T-helper 2 cell treated with Interferon-gamma antibody and Interleukin-4, amounts not matched to agents 100 ng/mL and 5 ng/mL, for 36 hours (primary cell): Measurements from ENCODE around the gene MDM1. TPM values are rescaled to one million over a fixed set of nuclear protein-coding genes. Genes with fewer than 3 reads are reported as not detected.

Source experiments
- intact Hi-C: fragments of 100-400 bp; cut with micrococcal nuclease; formaldehyde crosslinking; loops from one replicate; pipeline ENCODE4 v1.15.1; 2023
- total RNA-seq: library from RNA; stranded (reverse); gene quantifications from 2 replicates; pipeline ENCODE4 v1.2.3, GENCODE V29; 2022

The MDM1 gene
- total RNA-seq, 1 donor from 2014 or later = 19.1 TPM

DNA sequence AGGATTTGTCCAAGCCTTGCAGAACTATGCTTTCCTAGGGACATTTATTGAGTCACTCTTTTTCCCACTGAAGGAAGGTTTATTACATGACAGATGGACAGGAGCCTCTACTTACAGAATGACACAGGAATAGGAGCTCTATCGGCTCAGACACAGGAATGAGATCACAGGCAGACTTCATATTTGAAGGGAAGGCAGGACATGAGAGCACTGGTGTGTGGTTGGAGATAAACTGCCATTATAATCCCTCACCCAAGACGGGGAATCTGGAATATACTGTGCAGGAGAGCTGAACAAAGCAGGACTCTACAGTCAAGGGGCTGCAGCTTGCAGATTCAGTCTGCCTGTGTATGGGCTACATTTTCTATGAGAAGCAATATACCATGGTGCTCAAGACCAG lies 51.9 kb downstream of the MDM1 start:
- intact Hi-C loops = no loop called here

DNA sequence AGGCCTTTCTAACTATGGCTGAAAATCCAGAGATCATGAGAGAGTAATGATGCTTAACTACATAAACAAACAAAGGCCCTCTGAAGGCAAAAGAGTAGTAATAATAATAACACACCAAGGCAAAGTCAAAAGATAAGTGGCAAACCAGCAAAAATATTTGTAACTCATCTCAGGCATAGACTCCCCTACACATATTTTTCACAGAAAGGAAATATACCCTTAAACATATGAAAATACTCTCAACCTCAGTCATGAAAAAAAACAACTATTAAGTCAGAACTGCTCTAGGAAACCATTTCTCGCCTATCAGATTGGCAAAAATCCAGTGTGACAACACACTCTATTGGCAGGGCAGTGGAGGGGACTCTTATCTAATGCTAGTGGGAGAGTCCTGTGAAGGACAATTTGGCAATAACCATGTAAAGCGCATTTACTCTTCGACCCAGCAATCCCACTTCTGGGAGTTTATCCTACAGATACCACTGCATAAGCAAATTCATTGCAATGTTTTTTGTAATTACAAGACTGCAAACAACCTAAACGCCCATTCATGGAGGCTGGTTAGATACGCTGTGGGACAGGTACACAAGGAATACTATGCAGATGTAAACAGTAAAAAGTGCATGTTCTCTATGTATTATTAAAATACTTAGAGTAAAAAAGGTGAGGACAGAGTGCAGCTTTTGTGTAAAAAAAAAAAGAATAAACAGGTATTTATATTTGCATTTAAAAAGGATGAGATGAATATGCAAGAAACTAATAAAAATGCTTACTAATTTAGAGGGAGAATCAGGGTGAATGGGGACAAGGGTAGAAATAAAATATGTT lies 52.7 kb downstream of the MDM1 start:
- intact Hi-C loops = loop anchor here (5.0 kb wide), 1 partner anchor 37 kb away; no protein-coding TSS in a partner anchor

DNA sequence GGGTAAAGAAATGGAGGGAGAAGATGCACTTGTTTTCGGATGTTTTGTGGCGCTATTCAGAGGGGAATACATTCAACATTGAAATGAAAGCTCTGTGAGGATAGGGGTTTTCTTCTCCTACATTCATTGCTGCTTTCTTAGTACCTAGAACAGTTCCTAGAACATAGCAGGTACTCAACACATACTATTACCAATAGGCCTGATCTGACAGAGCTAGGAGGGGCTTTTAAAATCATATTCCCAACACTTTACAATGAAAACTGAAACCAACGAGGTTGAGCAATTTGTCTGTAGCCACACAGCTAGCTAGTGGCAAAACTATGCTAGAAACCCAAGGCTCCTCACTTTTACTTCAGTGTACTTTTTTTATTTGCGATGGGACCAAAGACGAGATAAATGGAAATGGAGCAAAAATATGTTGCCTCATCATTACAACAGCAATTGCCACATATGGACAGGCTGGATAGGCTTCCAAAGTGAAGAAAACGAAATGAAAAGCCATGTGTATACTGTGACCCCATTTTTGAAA lies 55.7 kb downstream of the MDM1 start:
- intact Hi-C loops = loop anchor here (5.0 kb wide), 1 partner anchor 34 kb away; no protein-coding TSS in a partner anchor

GRCh38 chr12:68272732-68273131 lies 59.4 kb downstream of the MDM1 start:
- intact Hi-C loops = no loop called here

- intact Hi-C loops = no loop called here
These were observed 60.8 kb downstream of the MDM1 start for GRCh38 chr12:68271346-68271745.

DNA sequence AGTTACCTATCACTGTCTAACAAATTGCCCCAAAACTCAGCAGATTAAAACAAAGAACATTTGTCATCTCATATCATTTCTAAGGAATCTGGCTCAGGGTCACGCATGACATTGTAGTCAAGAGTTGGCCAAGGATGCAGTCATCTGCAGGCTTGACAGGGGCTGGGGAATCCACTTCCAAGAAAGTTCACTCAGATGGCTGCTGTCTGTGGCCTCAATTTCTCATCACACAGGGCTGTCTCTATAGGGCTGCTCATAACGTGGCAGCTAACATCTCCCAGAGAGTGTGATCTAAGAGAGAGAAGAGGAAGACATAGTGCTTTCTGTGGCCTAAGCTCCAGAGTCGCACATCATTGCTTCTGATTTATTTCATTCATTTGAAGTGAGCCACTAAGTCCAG lies 61.8 kb downstream of the MDM1 start:
- intact Hi-C loops = no loop called here

- intact Hi-C loops = no loop called here
These were observed 62.4 kb downstream of the MDM1 start for GRCh38 chr12:68269779-68270178.

DNA sequence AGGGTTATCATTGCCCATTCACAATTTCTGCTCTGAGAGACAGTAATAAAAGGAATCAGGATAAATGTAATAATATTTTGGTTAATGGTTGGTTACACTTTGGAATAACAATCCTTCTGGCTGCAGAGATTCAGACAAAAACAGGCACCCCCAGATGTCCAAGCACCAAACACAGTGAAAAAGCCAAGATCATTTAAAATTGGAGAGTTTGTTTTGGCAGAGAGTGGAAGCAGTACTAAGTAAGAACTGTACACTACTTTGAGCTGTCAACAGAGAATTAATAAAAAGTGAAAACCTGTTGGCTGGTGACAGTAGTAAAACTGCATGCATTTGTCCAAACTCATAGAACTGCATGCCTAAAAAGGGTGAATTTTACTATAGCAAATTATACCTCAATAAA lies 63.2 kb downstream of the MDM1 start:
- intact Hi-C loops = no loop called here

DNA sequence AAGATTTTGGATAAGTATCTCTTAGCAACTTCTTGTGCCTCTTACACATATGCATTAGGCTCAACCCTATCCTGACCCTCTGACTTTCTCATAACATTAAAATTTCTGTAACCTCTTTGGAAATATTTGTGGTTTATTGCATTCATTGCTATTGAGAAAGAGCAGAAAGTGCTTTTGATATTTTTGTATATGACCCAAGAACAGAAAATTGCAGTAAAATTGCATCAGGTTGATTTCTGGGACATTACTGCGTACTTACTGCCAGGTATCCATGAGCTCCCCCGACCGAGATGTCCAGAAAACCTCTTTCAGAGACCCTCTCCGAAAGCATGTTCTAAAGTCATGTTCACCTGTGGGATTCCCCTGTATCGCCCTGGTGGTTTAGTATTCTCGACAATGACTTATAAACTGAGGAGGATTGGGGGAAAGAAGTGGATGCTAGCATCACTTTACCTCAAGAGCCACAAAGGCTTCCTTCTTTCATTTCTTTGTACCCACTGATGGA lies 64.2 kb downstream of the MDM1 start:
- intact Hi-C loops = no loop called here

GRCh38 chr12:68264857-68265256 lies 67.3 kb downstream of the MDM1 start:
- intact Hi-C loops = loop anchor here (5.0 kb wide), 1 partner anchor 38 kb away; the partner anchor contains the start of gene IL26

GRCh38 chr12:68264158-68264855 lies 67.9 kb downstream of the MDM1 start:
- intact Hi-C loops = loop anchor here (5.0 kb wide), 1 partner anchor 37 kb away; the partner anchor contains the start of gene IL26

- intact Hi-C loops = loop anchor here (5.0 kb wide), 1 partner anchor 36 kb away; the partner anchor contains the start of gene IL26
These were observed 68.8 kb downstream of the MDM1 start for GRCh38 chr12:68263366-68263765.

DNA sequence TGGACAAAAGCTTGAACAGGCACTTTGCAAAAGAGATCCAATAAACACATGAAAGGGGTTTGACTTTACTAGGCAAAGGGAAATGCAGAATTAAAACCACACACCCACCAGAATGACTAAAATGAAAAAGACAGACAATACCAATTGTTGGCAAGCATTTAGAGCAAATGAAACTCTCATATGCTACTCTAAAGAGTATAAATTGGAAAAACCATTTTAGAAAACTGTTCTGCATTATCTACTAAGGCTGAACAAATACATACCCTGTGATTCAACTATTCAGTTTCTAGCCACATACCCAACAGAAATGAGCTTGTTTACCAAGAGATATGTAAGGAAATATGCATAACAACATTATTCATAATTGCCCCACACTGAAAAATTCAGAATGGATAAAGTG lies 70.3 kb downstream of the MDM1 start:
- intact Hi-C loops = loop anchor here (5.0 kb wide), 1 partner anchor 35 kb away; the partner anchor contains the start of gene IL26

DNA sequence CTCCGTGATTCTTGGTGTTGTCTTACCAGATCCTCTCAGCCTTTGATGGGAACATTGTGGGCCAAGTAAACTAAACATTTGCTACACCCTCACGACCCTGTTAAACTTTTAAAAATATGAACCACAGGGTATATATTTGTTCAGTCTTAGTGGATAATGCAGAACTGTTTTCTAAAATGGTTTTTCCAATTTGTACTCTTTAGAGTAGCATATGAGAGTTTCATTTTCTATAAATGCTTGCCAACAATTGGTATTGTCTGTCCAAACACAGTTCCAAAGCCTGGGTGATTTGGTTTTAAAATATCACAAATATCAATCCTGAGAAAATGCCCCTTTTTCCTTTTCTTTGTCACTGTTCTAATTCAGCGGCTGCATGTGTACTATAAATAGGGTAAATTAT lies 72.0 kb downstream of the MDM1 start:
- intact Hi-C loops = loop anchor here (5.0 kb wide), 1 partner anchor 33 kb away; the partner anchor contains the start of gene IL26

DNA sequence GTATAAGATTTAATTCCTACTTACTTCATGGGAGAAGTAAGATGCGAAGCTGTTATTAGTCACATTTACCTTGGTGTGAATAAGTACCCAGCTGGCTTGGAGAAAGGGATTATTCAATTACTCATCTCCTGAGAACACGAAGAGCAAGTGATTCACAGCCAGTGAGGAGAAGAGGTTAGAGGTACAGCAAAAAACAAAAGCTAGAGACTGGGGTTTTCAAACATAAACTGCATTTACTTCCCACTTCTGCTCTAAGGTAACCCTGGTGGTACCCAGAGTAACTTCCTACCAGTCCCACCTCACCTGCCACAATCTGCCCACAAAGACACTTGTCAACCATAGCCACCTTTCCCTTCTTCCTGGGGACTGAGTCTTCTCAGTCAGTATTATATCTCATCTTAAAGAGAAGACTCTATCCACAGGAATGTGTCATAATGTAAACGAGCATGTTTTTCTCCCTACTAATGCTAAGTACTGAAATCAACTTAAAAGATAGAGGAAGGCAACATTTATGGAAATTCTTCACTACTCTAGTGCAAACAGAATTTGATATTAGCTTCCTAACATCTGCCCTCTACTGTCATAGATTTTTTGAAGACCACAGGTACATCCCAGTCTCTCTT lies 72.7 kb downstream of the MDM1 start:
- intact Hi-C loops = no loop called here

DNA sequence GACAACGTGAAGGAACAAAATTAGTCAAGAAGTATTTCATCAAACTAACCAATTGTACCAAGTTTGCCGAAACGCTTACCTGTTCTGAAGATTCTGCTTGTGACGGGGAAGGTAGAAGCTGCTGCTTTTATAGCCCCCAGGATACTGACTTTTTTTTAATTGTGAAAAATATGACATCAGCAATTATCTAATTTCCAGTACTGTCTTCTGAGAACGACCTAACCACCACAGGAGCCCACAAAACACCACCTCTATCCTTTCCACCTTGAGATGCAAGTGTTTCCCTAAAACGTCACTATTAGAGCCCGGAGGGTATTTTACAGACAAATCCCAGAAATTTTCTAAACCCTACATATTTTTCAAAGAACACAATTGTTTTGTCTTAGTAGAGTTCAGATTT lies 78.7 kb downstream of the MDM1 start, which contains the start of gene IL22:
TSS of gene IL22 (minus strand) at position 101 of the 400 bp plus-strand sequence. CDS start 156 bp downstream, outside the sequence.
- intact Hi-C loops = no loop called here

GRCh38 chr12:68252077-68252476 lies 80.1 kb downstream of the MDM1 start:
- intact Hi-C loops = no loop called here

DNA sequence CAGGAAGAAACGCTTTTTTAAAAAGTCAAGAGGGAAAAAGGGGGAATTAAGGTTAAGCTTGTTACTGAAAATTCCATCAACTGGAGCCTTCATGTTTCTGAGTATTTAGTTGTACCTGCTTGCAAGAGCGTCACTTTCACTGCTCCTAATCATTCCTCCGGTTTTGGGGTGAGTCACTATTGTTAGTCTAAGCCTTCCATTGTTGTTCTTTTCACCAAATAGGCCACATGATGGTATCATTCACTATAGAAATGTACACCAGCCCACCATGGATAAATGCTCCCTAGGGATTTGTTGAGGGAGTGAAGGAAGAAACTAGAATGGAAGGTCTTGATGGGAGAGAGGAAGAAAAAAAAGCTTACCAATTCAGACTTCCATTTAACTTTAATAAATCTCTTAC lies 81.7 kb downstream of the MDM1 start:
- intact Hi-C loops = no loop called here

- intact Hi-C loops = no loop called here
These were observed 84.4 kb downstream of the MDM1 start for GRCh38 chr12:68247785-68248184.

- intact Hi-C loops = no loop called here
These were observed 85.8 kb downstream of the MDM1 start for GRCh38 chr12:68246350-68246749.
